ENCODE results near the gene SLC9A9. TPM values are rescaled to one million over a fixed set of nuclear protein-coding genes. Genes with fewer than 3 reads are reported as not detected.

The SLC9A9 gene
- total RNA-seq, 2 donors from 2014 or later: 7.9 to 17.0 TPM

- DNase-seq (no peak), ATAC-seq (no peak)
- intact Hi-C loops (cut with DNase I): no loop called here
Observed at GRCh38 chr3:143427631-143428030, 420.6 kb downstream of the SLC9A9 start.

- ATAC-seq: no peak
- intact Hi-C loops (cut with DNase I): no loop called here
- DNase-seq: no peak
Observed at GRCh38 chr3:143424874-143425273, 423.4 kb downstream of the SLC9A9 start.

GRCh38 chr3:143421556-143421955 is 426.7 kb downstream of the SLC9A9 start:
- intact Hi-C loops (cut with DNase I): no loop called here
- DNase-seq (no peak), ATAC-seq (no peak)

GRCh38 chr3:143419611-143420010 is 428.7 kb downstream of the SLC9A9 start:
- no peak for DNase-seq
- intact Hi-C loops (cut with DNase I): no loop called here
- ATAC-seq: no peak

- ATAC-seq (no peak), DNase-seq (no peak)
- intact Hi-C loops (cut with DNase I): no loop called here
Observed at GRCh38 chr3:143418391-143418790, 429.9 kb downstream of the SLC9A9 start.

GRCh38 chr3:143416229-143416628 is 432.0 kb downstream of the SLC9A9 start:
- DNase-seq: no peak
- intact Hi-C loops (cut with DNase I): no loop called here
- ATAC-seq: no peak

- ATAC-seq: no peak
- DNase-seq: no peak
- intact Hi-C loops (cut with DNase I): no loop called here
Observed at GRCh38 chr3:143414571-143415253, 433.6 kb downstream of the SLC9A9 start.

- ATAC-seq (no peak), DNase-seq (no peak)
- intact Hi-C loops (cut with DNase I): no loop called here
Observed at GRCh38 chr3:143413372-143413771, 434.9 kb downstream of the SLC9A9 start.

- no peak for DNase-seq
- no peak for ATAC-seq
- intact Hi-C loops (cut with DNase I): no loop called here
Observed at GRCh38 chr3:143412084-143412483, 436.2 kb downstream of the SLC9A9 start.

- no peak for ATAC-seq
- DNase-seq: no peak
- intact Hi-C loops (cut with DNase I): no loop called here
Observed at GRCh38 chr3:143410259-143410658, 438.0 kb downstream of the SLC9A9 start.

- no peak for DNase-seq
- intact Hi-C loops (cut with DNase I): no loop called here
- ATAC-seq: no peak
Observed at GRCh38 chr3:143408771-143409170, 439.5 kb downstream of the SLC9A9 start.

GRCh38 chr3:143402602-143403001 is 445.7 kb downstream of the SLC9A9 start:
- intact Hi-C loops (cut with DNase I): no loop called here
- DNase-seq: no peak
- ATAC-seq: no peak

- DNase-seq: no peak
- ATAC-seq: no peak
- intact Hi-C loops (cut with DNase I): no loop called here
Observed at GRCh38 chr3:143396790-143397189, 451.5 kb downstream of the SLC9A9 start.

- intact Hi-C loops (cut with DNase I): no loop called here
- DNase-seq: no peak
- ATAC-seq: no peak
Observed at GRCh38 chr3:143389388-143389787, 458.9 kb downstream of the SLC9A9 start.

GRCh38 chr3:143387425-143387824 is 460.8 kb downstream of the SLC9A9 start:
- DNase-seq (no peak), ATAC-seq (no peak)
- intact Hi-C loops (cut with DNase I): no loop called here

GRCh38 chr3:143384076-143384475 is 464.2 kb downstream of the SLC9A9 start:
- ATAC-seq: no peak
- no peak for DNase-seq
- intact Hi-C loops (cut with DNase I): no loop called here

- DNase-seq: no peak
- intact Hi-C loops (cut with DNase I): no loop called here
- ATAC-seq: no peak
Observed at GRCh38 chr3:143383421-143383820, 464.8 kb downstream of the SLC9A9 start.

- DNase-seq (no peak), ATAC-seq (no peak)
- intact Hi-C loops (cut with DNase I): no loop called here
Observed at GRCh38 chr3:143382816-143383215, 465.5 kb downstream of the SLC9A9 start.

- DNase-seq: no peak
- intact Hi-C loops (cut with DNase I): no loop called here
Observed at GRCh38 chr3:143380449-143380848, 467.8 kb downstream of the SLC9A9 start.

GRCh38 chr3:143375698-143376097 is 472.6 kb downstream of the SLC9A9 start:
- ATAC-seq (no peak), DNase-seq (no peak)
- intact Hi-C loops (cut with DNase I): no loop called here

More at GRCh38 chr3:143380449-143380848, 467.8 kb downstream of the SLC9A9 start:
- ATAC-seq: no peak

- intact Hi-C loops (cut with DNase I): no loop called here
- ATAC-seq (no peak), DNase-seq (no peak)
Observed at GRCh38 chr3:143367171-143367570, 481.1 kb downstream of the SLC9A9 start.

GRCh38 chr3:143366672-143367071 is 481.6 kb downstream of the SLC9A9 start:
- intact Hi-C loops (cut with DNase I): no loop called here
- no peak for DNase-seq
- ATAC-seq: no peak
